IPS-20b (cell line): Measurements from ENCODE around the gene VAT1L.
A peak's percentile ranks its signal among the peaks of the same experiment; 100 is the strongest.

Source experiments
- H3K27ac ChIP-seq: one replicate; pipeline ENCODE4 v1.5.1; 2013; ENCODE audit warnings: low read length
- H3K27me3 ChIP-seq: 2 replicates; pipeline ENCODE4 v1.6.1; 2013; ENCODE audit warnings: mild to moderate bottlenecking, low read length, inconsistent platforms; ENCODE audit not compliant: insufficient read depth
- H3K36me3 ChIP-seq: 2 replicates; pipeline ENCODE4 v1.6.1; 2013; ENCODE audit warnings: low read depth, mild to moderate bottlenecking, inconsistent platforms, low read length, moderate library complexity; ENCODE audit not compliant: insufficient read depth
- H3K4me1 ChIP-seq: 2 replicates; pipeline ENCODE4 v1.6.1; 2013; ENCODE audit warnings: mild to moderate bottlenecking, control low read depth, inconsistent platforms, low read length, moderate library complexity; ENCODE audit not compliant: insufficient read depth
- H3K4me3 ChIP-seq: 2 replicates; pipeline ENCODE4 v1.5.1; 2013; ENCODE audit warnings: mild to moderate bottlenecking, low read length, inconsistent platforms
- H3K9ac ChIP-seq: 2 replicates; pipeline ENCODE4 v1.6.1; 2013; ENCODE audit warnings: low read depth, mild to moderate bottlenecking, inconsistent platforms, low read length, moderate library complexity
- H3K9me3 ChIP-seq: 2 replicates; pipeline ENCODE4 v1.6.1; 2013; ENCODE audit warnings: mild to moderate bottlenecking, low read depth, low read length, inconsistent platforms; ENCODE audit not compliant: insufficient read depth

VAT1L gene

GRCh38 chr16:77788181-77789084 is at the start of gene VAT1L:
Gene VAT1L, plus strand, starts transcription at chr16:77788564. Its CDS starts 119 bp downstream, at chr16:77788683.
- H3K9ac ChIP-seq, result peak within 1 kb of the TSS; percentile 76

DNA sequence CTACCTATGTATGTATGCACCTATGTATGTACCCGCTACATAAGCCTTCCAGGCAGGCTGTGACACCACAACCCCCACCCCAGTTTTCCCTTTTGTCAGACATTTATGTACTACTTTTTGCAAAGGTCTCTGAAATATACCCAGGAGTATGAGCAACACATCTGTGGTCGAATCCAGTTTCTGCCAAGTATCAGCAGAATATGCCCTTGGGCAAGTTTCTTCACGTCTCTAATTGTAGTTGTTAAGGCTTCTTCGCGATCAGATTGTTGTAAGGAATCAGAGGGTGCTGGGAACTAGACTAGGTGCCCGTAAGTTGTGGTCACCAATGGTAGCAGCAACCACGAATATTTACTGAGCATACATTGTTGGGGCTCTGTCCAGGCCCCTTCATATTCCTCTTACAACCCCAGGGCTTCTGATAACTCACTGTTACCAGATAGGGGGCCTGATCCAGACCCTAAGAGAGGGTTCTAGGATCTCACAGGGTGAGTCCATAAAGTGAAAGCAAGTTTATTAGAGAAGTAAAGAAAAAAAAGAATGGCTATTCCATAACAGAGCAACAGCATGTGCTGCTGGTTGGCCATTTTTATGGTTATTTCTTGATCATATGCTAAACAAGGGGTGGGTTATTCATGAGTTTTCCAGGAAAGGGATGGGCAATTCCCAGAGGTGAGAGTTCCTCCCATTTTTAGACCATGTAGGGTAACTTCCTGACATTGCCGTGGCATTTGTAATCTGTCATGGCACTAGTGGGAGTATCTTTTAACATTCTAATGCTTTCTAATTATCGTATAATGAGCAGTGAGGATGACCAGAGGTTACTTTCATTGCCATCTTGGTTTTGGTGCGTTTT is 49.4 kb upstream of the VAT1L start:
- H3K27me3 ChIP-seq, result no peaks in the 10 kb centered on the region
- no peaks in the 10 kb centered on the region for H3K4me1 ChIP-seq
- no peaks in the 10 kb centered on the region for H3K9me3 ChIP-seq
- H3K36me3 ChIP-seq, result no peaks in the 10 kb centered on the region
- no peak overlapping the region for H3K9ac ChIP-seq
- no peak overlapping the region for H3K27ac ChIP-seq
- no peak overlapping the region for H3K4me3 ChIP-seq

More at GRCh38 chr16:77788181-77789084, at the start of gene VAT1L:
- no peaks in the 10 kb centered on the region for H3K36me3 ChIP-seq
- H3K27ac ChIP-seq, result no peak within 1 kb of the TSS
- peaks cover 12% of the 10 kb centered on the region for H3K4me1 ChIP-seq
- H3K4me3 ChIP-seq, result peak within 1 kb of the TSS; percentile 80
- no peaks in the 10 kb centered on the region for H3K9me3 ChIP-seq
- H3K27me3 ChIP-seq, result peaks cover 47% of the 10 kb centered on the region

DNA sequence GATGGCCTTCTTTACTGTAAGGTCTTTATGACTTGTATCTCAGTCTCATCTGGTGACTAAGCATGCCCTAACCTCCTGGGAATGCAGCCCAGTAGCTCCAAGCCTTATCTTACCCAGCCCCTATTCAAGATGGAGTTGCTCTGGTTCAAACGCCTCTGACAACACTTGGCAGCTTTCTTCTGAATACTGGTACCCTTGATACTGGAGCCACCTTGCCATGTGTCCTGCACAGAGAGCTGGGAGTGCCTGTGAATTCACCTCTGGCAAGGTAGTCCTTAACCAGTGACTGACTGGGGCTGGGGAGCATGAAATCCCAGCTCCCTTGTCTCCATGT is 48.8 kb upstream of the VAT1L start:
- Histone ChIP-seq H3K4me1 (no peaks in the 10 kb centered on the region), H3K27me3 (no peaks in the 10 kb centered on the region), H3K36me3 (no peaks in the 10 kb centered on the region), H3K9ac (no peak overlapping the region), H3K27ac (no peak overlapping the region), H3K4me3 (no peak overlapping the region), H3K9me3 (no peaks in the 10 kb centered on the region)

DNA sequence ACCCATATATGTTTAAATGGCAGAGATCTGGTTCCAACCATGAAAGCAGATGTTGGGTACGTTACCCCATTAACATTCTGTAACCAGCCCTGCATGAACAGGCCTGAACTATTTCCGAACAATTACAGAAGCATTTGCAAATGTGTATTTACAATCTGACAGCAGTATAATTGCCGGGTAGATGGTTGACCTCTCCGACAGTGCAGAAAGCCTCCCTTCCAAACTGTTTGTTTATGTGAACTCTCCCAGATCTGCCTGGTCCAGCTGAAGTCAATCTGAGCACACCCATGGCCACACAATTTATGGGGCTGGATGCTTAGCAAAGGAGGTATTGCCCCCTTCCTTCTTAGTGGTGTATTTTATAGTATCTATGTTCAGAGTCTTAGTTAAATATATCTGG is 44.2 kb upstream of the VAT1L start:
- Histone ChIP-seq H3K27ac (no peak overlapping the region), H3K36me3 (no peaks in the 10 kb centered on the region), H3K27me3 (no peaks in the 10 kb centered on the region), H3K4me1 (no peaks in the 10 kb centered on the region), H3K9me3 (no peaks in the 10 kb centered on the region), H3K4me3 (no peak overlapping the region), H3K9ac (no peak overlapping the region)

DNA sequence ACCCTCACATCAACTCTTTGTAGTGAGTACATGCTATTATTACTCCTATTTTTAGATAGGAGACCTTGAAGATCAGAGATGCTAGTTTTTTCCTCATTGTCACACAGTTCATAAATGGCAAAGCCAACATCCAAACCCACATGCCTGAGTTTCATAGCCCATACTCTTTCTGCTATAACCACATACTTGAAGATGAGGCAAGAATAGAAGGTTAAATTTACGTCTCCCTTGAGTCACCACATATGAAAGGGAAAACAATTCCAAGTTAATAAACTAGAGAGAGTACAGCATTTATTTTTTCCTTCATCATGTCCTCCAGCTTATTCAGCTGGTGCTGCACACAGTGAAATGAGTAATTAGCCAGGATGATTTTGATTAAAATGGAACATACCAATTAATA is 42.4 kb upstream of the VAT1L start:
- H3K27me3 ChIP-seq, result no peaks in the 10 kb centered on the region
- H3K9me3 ChIP-seq, result no peaks in the 10 kb centered on the region
- H3K9ac ChIP-seq, result no peak overlapping the region
- no peaks in the 10 kb centered on the region for H3K36me3 ChIP-seq
- no peaks in the 10 kb centered on the region for H3K4me1 ChIP-seq
- H3K4me3 ChIP-seq, result no peak overlapping the region
- H3K27ac ChIP-seq, result no peak overlapping the region

DNA sequence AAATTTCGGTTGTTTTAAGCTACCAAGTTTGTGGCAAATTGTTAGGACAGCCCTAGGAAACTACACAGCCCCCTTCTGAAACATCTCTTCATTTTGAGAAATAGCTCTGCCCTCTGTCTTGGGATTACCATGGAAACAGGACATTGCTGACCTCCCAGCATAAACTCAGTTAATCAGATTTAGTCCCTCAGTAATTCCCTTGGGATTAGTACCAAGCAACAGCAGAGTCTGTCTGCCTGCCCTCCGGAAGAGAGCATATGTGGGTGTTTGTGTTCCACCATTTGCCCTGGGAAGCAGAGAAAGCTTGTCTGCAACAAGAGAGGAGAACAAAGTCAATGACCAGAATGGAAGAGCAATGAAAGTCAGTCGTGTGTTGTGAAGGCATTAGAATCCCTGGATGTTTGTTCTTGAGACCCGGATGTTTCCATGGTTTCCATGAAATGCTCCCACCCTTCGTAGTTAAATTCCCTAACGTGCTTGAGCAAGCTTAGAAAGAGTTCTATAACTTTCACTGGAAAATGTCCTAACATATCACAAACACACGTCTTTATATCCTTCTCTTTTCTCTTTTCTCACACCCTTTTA is 39.9 kb upstream of the VAT1L start:
- Histone ChIP-seq H3K27me3 (no peaks in the 10 kb centered on the region), H3K36me3 (no peaks in the 10 kb centered on the region), H3K4me3 (no peak overlapping the region), H3K9ac (no peak overlapping the region), H3K4me1 (no peaks in the 10 kb centered on the region), H3K9me3 (no peaks in the 10 kb centered on the region), H3K27ac (no peak overlapping the region)

- Histone ChIP-seq H3K4me1 (no peaks in the 10 kb centered on the region), H3K9ac (no peak overlapping the region)
These were observed 38.9 kb upstream of the VAT1L start for GRCh38 chr16:77749415-77749814.

GRCh38 chr16:77758046-77758445 is 30.3 kb upstream of the VAT1L start:
- Histone ChIP-seq H3K36me3 (no peaks in the 10 kb centered on the region), H3K4me1 (no peaks in the 10 kb centered on the region), H3K4me3 (no peak overlapping the region)

More at GRCh38 chr16:77749415-77749814, 38.9 kb upstream of the VAT1L start:
- H3K36me3 ChIP-seq, result no peaks in the 10 kb centered on the region
- H3K4me3 ChIP-seq, result no peak overlapping the region
- no peaks in the 10 kb centered on the region for H3K27me3 ChIP-seq
- no peaks in the 10 kb centered on the region for H3K9me3 ChIP-seq
- H3K27ac ChIP-seq, result no peak overlapping the region

GRCh38 chr16:77758508-77758907 is 29.9 kb upstream of the VAT1L start:
- no peak overlapping the region for H3K4me3 ChIP-seq
- H3K27ac ChIP-seq, result no peak overlapping the region
- H3K36me3 ChIP-seq, result no peaks in the 10 kb centered on the region
- H3K9ac ChIP-seq, result no peak overlapping the region
- no peaks in the 10 kb centered on the region for H3K9me3 ChIP-seq
- no peaks in the 10 kb centered on the region for H3K27me3 ChIP-seq
- H3K4me1 ChIP-seq, result no peaks in the 10 kb centered on the region

More at GRCh38 chr16:77758046-77758445, 30.3 kb upstream of the VAT1L start:
- Histone ChIP-seq H3K27ac (no peak overlapping the region), H3K9me3 (no peaks in the 10 kb centered on the region), H3K9ac (no peak overlapping the region), H3K27me3 (no peaks in the 10 kb centered on the region)

DNA sequence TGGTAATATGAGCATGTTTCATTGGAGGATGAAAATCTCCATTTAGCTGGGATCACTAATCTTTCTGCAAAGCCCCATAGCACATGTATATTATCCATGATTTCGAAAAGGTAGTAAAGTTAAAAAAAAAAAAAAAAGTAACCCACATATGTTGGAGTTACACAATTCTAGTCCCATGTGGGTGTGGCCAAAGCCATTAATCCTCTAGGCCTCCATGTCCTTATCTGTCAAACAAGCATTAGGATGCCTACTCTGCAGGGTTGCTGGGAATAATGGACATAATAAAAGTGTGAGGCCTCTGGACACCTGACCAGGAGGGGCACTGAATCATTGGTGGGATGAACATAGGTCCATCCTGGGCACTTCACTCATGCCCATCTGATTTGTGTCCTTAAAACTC is 29.2 kb upstream of the VAT1L start:
- H3K27me3 ChIP-seq, result no peaks in the 10 kb centered on the region
- H3K27ac ChIP-seq, result no peak overlapping the region
- no peaks in the 10 kb centered on the region for H3K4me1 ChIP-seq
- H3K36me3 ChIP-seq, result no peaks in the 10 kb centered on the region
- H3K9ac ChIP-seq, result no peak overlapping the region
- H3K4me3 ChIP-seq, result no peak overlapping the region
- H3K9me3 ChIP-seq, result no peaks in the 10 kb centered on the region

GRCh38 chr16:77759821-77760220 is 28.5 kb upstream of the VAT1L start:
- no peak overlapping the region for H3K9ac ChIP-seq
- H3K27ac ChIP-seq, result no peak overlapping the region
- no peaks in the 10 kb centered on the region for H3K27me3 ChIP-seq
- no peak overlapping the region for H3K4me3 ChIP-seq
- no peaks in the 10 kb centered on the region for H3K9me3 ChIP-seq
- H3K36me3 ChIP-seq, result no peaks in the 10 kb centered on the region
- no peaks in the 10 kb centered on the region for H3K4me1 ChIP-seq
